Esophagus muscularis mucosa (tissue), 4 donors: ENCODE data around the gene MLN. TPM values are rescaled to one million over a fixed set of nuclear protein-coding genes. Genes with fewer than 3 reads are reported as not detected.

ENCODE experiments used
- DNase-seq: peaks from one replicate; pipeline ENCODE4 v3.0.0-alpha.2; 2017; ENCODE audit errors: extremely low spot score
- H3K27ac ChIP-seq, 4 donors: fragments of 200-600 bp; sonication (generic); replicated peaks in 1 of 4; 1 replicate in 3 of 4; 2 replicates in 1 of 4; pipeline ENCODE4 v1.5.1; 2016 to 2019; ENCODE audit warnings: mild to moderate bottlenecking in 1 of 4
- H3K27me3 ChIP-seq, 4 donors: fragments of 200-600 bp; sonication (generic); one replicate each; pipeline versions ENCODE4 v1.5.1 to v1.6.0; 2016 to 2019
- H3K36me3 ChIP-seq, 4 donors: fragments of 200-600 bp; sonication (generic); one replicate each; pipeline ENCODE4 v1.5.1; 2016 to 2019
- H3K4me1 ChIP-seq, 4 donors: fragments of 200-600 bp; sonication (generic); one replicate each; pipeline ENCODE4 v1.5.1; 2016 to 2019
- H3K4me3 ChIP-seq, 4 donors: fragments of 200-600 bp; sonication (generic); 1 replicate in 2 of 4; 2 replicates in 2 of 4; pipeline ENCODE4 v1.5.1; 2016 to 2019; ENCODE audit warnings: mild to moderate bottlenecking in 4 of 4, moderate library complexity in 1 of 4
- H3K9me3 ChIP-seq, 4 donors: fragments of 200-600 bp; sonication (generic); 1 replicate in 3 of 4; 2 replicates in 1 of 4; pipeline ENCODE4 v1.5.1; 2016 to 2019
- CTCF ChIP-seq, 3 experiments: fragments of 200-600 bp in 2 of 3; fragments of 450-650 bp in 1 of 3; sonication (generic) in 2 of 3; IDR thresholded peaks; one replicate each; pipeline ENCODE4 v1.5.1; 2017 to 2019; ENCODE audit warnings: antibody characterized with exemption in 3 of 3, mild to moderate bottlenecking in 2 of 3, moderate library complexity in 1 of 3
- EP300 ChIP-seq: sonication (generic); formaldehyde crosslinking; IDR thresholded peaks from one replicate; pipeline ENCODE4 v1.6.1; 2017; ENCODE audit warnings: antibody characterized with exemption
- POLR2A ChIP-seq: fragments of 450-650 bp; IDR thresholded peaks from one replicate; pipeline ENCODE4 v1.6.1; 2017; ENCODE audit warnings: antibody characterized with exemption, moderate library complexity, mild to moderate bottlenecking, low read depth
- POLR2AphosphoS5 ChIP-seq, 2 donors: sonication (generic); formaldehyde crosslinking; IDR thresholded peaks; one replicate each; pipeline ENCODE4 v1.6.1; 2017; ENCODE audit warnings: antibody characterized with exemption in 2 of 2
- WGBS: methylation state at CpG from one replicate; pipeline ENCODE4 v1.1.5; 2018; 5-methylcytosine and 5-hydroxymethylcytosine counted together
- intact Hi-C: fragments of 100-400 bp; cut with DNase I; formaldehyde crosslinking; loops from one replicate; pipeline ENCODE4 v1.15.1; 2023
- total RNA-seq, 4 donors: library from RNA; depleted of rRNA; stranded (reverse); fragments of >200 nt; gene quantifications; one replicate each; pipeline versions ENCODE4 v1.1.0 to v1.2.1, GENCODE V29; 2016

The MLN gene
- total RNA-seq, 4 donors from 2014 or later = not detected

DNA sequence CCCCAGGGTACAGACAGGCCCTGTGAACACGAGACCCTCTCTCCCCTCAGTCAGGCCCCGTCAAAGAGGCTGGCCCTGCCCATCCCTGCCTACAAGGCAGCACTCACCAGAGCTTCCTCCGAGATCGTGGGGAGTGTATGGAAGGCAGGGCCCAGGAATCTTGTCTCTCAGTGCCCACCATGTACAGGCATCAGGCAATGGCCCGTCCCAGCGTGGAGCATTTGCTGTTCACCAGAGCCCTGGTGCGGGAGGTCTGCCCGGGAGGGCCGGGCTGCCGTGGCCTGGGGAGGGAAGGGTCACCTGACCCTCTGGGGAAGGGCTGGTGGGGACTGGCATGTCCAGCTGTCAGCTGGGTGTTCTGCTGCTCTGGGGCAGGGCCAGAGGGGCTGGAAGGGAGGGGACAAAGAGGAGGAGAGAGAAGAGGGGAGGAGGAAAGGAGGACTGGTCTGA, 57.1 kb downstream of the MLN start, which contains the start of gene IP6K3:
IP6K3 (minus strand) TSS at position 255 of the 450 bp plus-strand sequence. CDS start 11,429 bp downstream, outside the sequence.
- Histone ChIP-seq H3K4me1 (peaks cover 0 to 20% (median 7%) of the 10 kb centered on the region in 4 donors), H3K27ac (peak within 1 kb of the TSS; percentile 47 to 57 (median 50)), H3K4me3 (peak within 1 kb of the TSS; percentile 33 to 46 (median 34)), H3K9me3 (no peaks in the 10 kb centered on the region), H3K36me3 (no peaks in the 10 kb centered on the region), H3K27me3 (peaks cover 0 to 45% (median 0%) of the 10 kb centered on the region in 4 donors)
- peak in 1 of 2 donors; percentile 65 for TF ChIP-seq POLR2AphosphoS5 (IDR thresholded peaks at IDR 0.05)
- peak; percentile 65 for TF ChIP-seq POLR2A
- no peak for TF ChIP-seq CTCF (IDR thresholded peaks at IDR 0.05)
- intact Hi-C loops = no loop called here
- WGBS = no CpG with 5 or more reads among the region's 10 CpGs
- no peak for DNase-seq

DNA sequence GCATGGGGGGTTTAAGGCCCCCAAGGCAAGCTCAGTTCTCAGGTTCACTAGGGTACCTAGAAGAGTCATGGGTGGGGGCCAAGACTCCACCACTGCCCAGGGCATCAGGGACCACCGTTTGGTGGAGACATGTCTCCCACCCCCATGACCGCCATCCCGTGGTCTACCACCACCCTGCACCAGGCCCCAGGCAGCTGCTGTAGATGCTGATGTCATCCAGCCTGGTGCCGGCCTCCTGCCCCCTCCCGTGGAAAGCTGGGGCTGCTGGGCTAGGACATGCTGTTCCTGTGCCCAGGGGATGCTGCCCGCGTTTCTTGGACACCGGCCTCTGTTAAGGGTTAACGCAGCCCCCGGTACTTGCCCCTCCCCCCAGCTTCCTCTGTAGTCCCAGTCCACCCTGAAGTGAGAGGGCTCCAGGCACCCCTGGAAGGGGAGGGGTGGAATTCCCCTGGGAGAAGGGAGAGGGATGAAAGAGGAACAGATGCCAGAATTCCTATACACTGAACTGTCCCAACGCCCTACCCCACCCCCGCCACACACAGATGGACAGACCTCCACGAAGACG, 57.7 kb downstream of the MLN start:
- Histone ChIP-seq H3K36me3 (no peaks in the 10 kb centered on the region), H3K4me1 (peaks cover 0 to 20% (median 7%) of the 10 kb centered on the region in 4 donors), H3K4me3 (peak overlapping the region; percentile 33 to 46 (median 34)), H3K9me3 (no peaks in the 10 kb centered on the region), H3K27ac (peak overlapping the region; percentile 47 to 57 (median 50)), H3K27me3 (peaks cover 0 to 48% (median 0%) of the 10 kb centered on the region in 4 donors)
- DNase-seq = no peak
- intact Hi-C loops = no loop called here
- WGBS = 39% methylated on average over 10 of the region's 14 CpGs
- TF ChIP-seq POLR2A (no peak), POLR2AphosphoS5 (IDR thresholded peaks at IDR 0.05) (peak in 1 of 2 donors; percentile 26), EP300 (no peak)

DNA sequence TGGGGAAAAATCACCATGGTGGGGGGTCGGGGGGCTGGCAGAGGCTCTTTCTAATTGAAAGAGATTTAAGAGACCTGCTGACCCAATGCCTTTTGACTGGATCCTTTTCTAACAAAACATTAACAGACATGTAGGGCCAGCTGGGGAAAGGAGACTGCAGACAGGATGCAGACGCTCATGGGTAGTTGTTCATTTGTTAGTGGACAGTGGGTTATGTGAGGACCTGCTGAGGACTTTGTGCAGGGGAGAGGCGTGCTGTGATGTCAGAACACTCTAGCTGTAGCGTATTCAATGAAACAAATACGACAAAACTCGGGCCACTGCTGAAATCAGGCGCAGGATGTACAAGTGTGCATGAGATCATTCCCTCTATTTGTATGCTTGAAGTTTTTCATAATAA, 58.3 kb downstream of the MLN start:
- Histone ChIP-seq H3K4me1 (peaks cover 0 to 20% (median 7%) of the 10 kb centered on the region in 4 donors), H3K27me3 (peaks cover 0 to 50% (median 0%) of the 10 kb centered on the region in 4 donors), H3K36me3 (no peaks in the 10 kb centered on the region), H3K9me3 (no peaks in the 10 kb centered on the region), H3K4me3 (peak overlapping the region; percentile 33 to 46 (median 34)), H3K27ac (peak overlapping the region in 3 of 4 donors; percentile 37 to 47 (median 44))
- intact Hi-C loops = no loop called here
- 83% methylated on average over 7 of the region's 7 CpGs for WGBS
- TF ChIP-seq POLR2AphosphoS5 (IDR thresholded peaks at IDR 0.05) = no peak
- TF ChIP-seq CTCF (IDR thresholded peaks at IDR 0.05) = no peak
- TF ChIP-seq POLR2A = no peak
- no peak for TF ChIP-seq EP300
- no peak for DNase-seq

- intact Hi-C loops = loop anchor here (5.0 kb wide), 1 partner anchor 407 kb away; no protein-coding TSS in a partner anchor
These were observed 58.8 kb downstream of the MLN start for GRCh38 chr6:33744895-33745546.

More at GRCh38 chr6:33744895-33745546, 58.8 kb downstream of the MLN start:
- Histone ChIP-seq H3K36me3 (no peaks in the 10 kb centered on the region), H3K4me1 (peaks cover 0 to 20% (median 7%) of the 10 kb centered on the region in 4 donors), H3K27ac (peak overlapping the region in 2 of 4 donors; percentile 2 to 37), H3K4me3 (peak overlapping the region in 3 of 4 donors; percentile 4 to 34 (median 5)), H3K27me3 (peaks cover 0 to 50% (median 0%) of the 10 kb centered on the region in 4 donors), H3K9me3 (no peaks in the 10 kb centered on the region)
- no peak for TF ChIP-seq POLR2A
- TF ChIP-seq POLR2AphosphoS5 (IDR thresholded peaks at IDR 0.05) = no peak
- no peak for TF ChIP-seq CTCF (IDR thresholded peaks at IDR 0.05)
- no peak for TF ChIP-seq EP300
- WGBS = 74% methylated on average over 6 of the region's 13 CpGs
- no peak for DNase-seq

Other genes starting within 250 kb of the MLN start
- 10 to 100 TPM in 3 of 4 donors, 1 to 10 TPM in 1; 9.9 to 13.1 (median 11.7) TPM for gene BAK1, start 223.7 kb downstream of the MLN start, total RNA-seq
- 10 to 100 TPM; 12.1 to 24.9 (median 20.5) TPM for gene ITPR3, start 182.7 kb downstream of the MLN start, total RNA-seq
- gene UQCC2, start 92.3 kb downstream of the MLN start, total RNA-seq = 10 to 100 TPM in 3 of 4 donors, 1 to 10 TPM in 1; 9.4 to 22.2 (median 14.7) TPM
- 1 to 10 TPM; 1.2 to 2.8 (median 1.7) TPM for gene IP6K3, start 57.1 kb downstream of the MLN start, total RNA-seq
- 10 to 100 TPM; 36.4 to 65.3 (median 55.4) TPM for gene LEMD2, start 14.9 kb downstream of the MLN start, total RNA-seq